ENCODE results near the gene C9. TPM values are rescaled to one million over a fixed set of nuclear protein-coding genes. Genes with fewer than 3 reads are reported as not detected.
"Not testable (repeated sequence)": the region's sequence is repeated elsewhere in the genome, so short reads cannot be mapped to it uniquely, and the experiment has no call there.

C9 gene
- total RNA-seq: not detected in 2 replicates

GRCh38 chr5:39364367-39364766, at the start of gene C9:
Gene C9 (minus strand): TSS chr5:39364495. CDS start chr5:39364464, 31 bp downstream.
- intact Hi-C loops (cut with micrococcal nuclease): no loop called here

- intact Hi-C loops (cut with micrococcal nuclease): no loop called here
Observed at GRCh38 chr5:39413771-39414170, 49.5 kb upstream of the C9 start.

- intact Hi-C loops (cut with micrococcal nuclease): no loop called here
Observed at GRCh38 chr5:39412721-39413394, 48.6 kb upstream of the C9 start.

GRCh38 chr5:39411985-39412384, 47.7 kb upstream of the C9 start:
- intact Hi-C loops (cut with micrococcal nuclease): no loop called here

- intact Hi-C loops (cut with micrococcal nuclease): no loop called here
Observed at GRCh38 chr5:39411061-39411460, 46.8 kb upstream of the C9 start.

- intact Hi-C loops (cut with micrococcal nuclease): no loop called here
Observed at GRCh38 chr5:39409033-39409432, 44.7 kb upstream of the C9 start.

- intact Hi-C loops (cut with micrococcal nuclease): no loop called here
Observed at GRCh38 chr5:39405083-39405843, 41.0 kb upstream of the C9 start.

- intact Hi-C loops (cut with micrococcal nuclease): not testable (repeated sequence)
Observed at GRCh38 chr5:39403761-39404160, 39.5 kb upstream of the C9 start.

GRCh38 chr5:39402140-39402539, 37.8 kb upstream of the C9 start:
- intact Hi-C loops (cut with micrococcal nuclease): not testable (repeated sequence)

GRCh38 chr5:39400713-39401578, 36.7 kb upstream of the C9 start:
- intact Hi-C loops (cut with micrococcal nuclease): no loop called here

- intact Hi-C loops (cut with micrococcal nuclease): no loop called here
Observed at GRCh38 chr5:39399135-39400036, 35.1 kb upstream of the C9 start.

GRCh38 chr5:39396843-39397242, 32.5 kb upstream of the C9 start:
- intact Hi-C loops (cut with micrococcal nuclease): no loop called here

GRCh38 chr5:39395521-39395920, 31.2 kb upstream of the C9 start:
- intact Hi-C loops (cut with micrococcal nuclease): no loop called here

GRCh38 chr5:39394946-39395345, 30.7 kb upstream of the C9 start:
- intact Hi-C loops (cut with micrococcal nuclease): no loop called here

- intact Hi-C loops (cut with micrococcal nuclease): no loop called here
Observed at GRCh38 chr5:39390945-39391344, 26.6 kb upstream of the C9 start.

GRCh38 chr5:39387293-39387692, 23.0 kb upstream of the C9 start:
- intact Hi-C loops (cut with micrococcal nuclease): no loop called here

GRCh38 chr5:39384271-39384670, 20.0 kb upstream of the C9 start:
- intact Hi-C loops (cut with micrococcal nuclease): no loop called here

GRCh38 chr5:39381376-39381775, 17.1 kb upstream of the C9 start:
- intact Hi-C loops (cut with micrococcal nuclease): no loop called here

GRCh38 chr5:39379693-39380092, 15.4 kb upstream of the C9 start:
- intact Hi-C loops (cut with micrococcal nuclease): loop anchor here (5.0 kb wide), 2 partner anchors 162 to 193 kb away; partner anchors contain the start of gene FYB1

GRCh38 chr5:39377613-39378012, 13.3 kb upstream of the C9 start:
- intact Hi-C loops (cut with micrococcal nuclease): loop anchor here (5.0 kb wide), 2 partner anchors 160 to 195 kb away; partner anchors contain the start of gene FYB1

GRCh38 chr5:39376293-39376714, 12.0 kb upstream of the C9 start:
- intact Hi-C loops (cut with micrococcal nuclease): loop anchor here (1.0 to 5.0 kb wide), 3 partner anchors 159 to 196 kb away; partner anchors contain the start of gene FYB1
